GM12878 (cell line): ENCODE data around the gene WWOX. TPM values are rescaled to one million over a fixed set of nuclear protein-coding genes. Genes with fewer than 3 reads are reported as not detected.

Experiments
- ATAC-seq: fragments of 200-7000 bp; cut with Tn5 transposase; 3 replicates; pipeline ENCODE4 v1.9.1; 2020; ENCODE audit warnings: mild to moderate bottlenecking, moderate library complexity
- BruUV-seq: library from RNA; stranded (reverse); fragments of 400-500 nt; replicated peaks from 2 replicates; lab custom pipeline; 2021; lab: Mats Ljungman, UMichigan
- CTCF ChIA-PET: fragments of 300-600 bp; sonication (Branson Sonifier 250); formaldehyde crosslinking; extraction: SDS; loops from one replicate; lab custom pipeline; 2021; ENCODE audit warnings: inconsistent platforms; lab: Yijun Ruan, JAX
- POLR2A ChIA-PET: fragments of 350-600 bp; formaldehyde crosslinking; extraction: SDS; loops from one replicate; lab custom pipeline; 2021; ENCODE audit warnings: inconsistent platforms; lab: Charles Lee
- RAD21 ChIA-PET: fragments of 300-600 bp; sonication (Branson Sonifier 250); formaldehyde crosslinking; loops from one replicate; lab custom pipeline; 2023; ENCODE audit warnings: antibody characterized with exemption; ENCODE audit not compliant: unreplicated experiment; lab: Charles Lee
- SMC1A ChIA-PET: fragments of 300-600 bp; sonication (Branson Sonifier 250); formaldehyde crosslinking; loops from one replicate; lab custom pipeline; 2023; ENCODE audit not compliant: unreplicated experiment, uncharacterized antibody; lab: Charles Lee
- DNase-seq: peaks from one replicate; pipeline ENCODE4 v3.0.0-alpha.2; 2011; ENCODE audit warnings: low read depth, low spot score
- FAIRE-seq: peaks from 3 replicates; lab custom pipeline; 2011; peaks lifted over from hg19 to GRCh38; lab: Jason Lieb, UNC
- H2AFZ ChIP-seq: 2 replicates; pipeline ENCODE4 v1.6.0; 2011; ENCODE audit warnings: low read depth, low read length, control low read depth; ENCODE audit not compliant: control insufficient read depth
- H3K27ac ChIP-seq: 2 replicates; pipeline ENCODE4 v1.5.1; 2011; ENCODE audit warnings: control low read depth; ENCODE audit not compliant: control insufficient read depth, insufficient read depth
- H3K27me3 ChIP-seq, 2 experiments: replicated peaks in 1 of 2; 2 replicates each; pipeline versions ENCODE4 v1.6.0 to v1.6.1; 2011; ENCODE audit warnings: low read length in 1 of 2; ENCODE audit not compliant: control insufficient read depth in 2 of 2, insufficient read depth in 2 of 2
- H3K36me3 ChIP-seq, 2 experiments: 2 replicates each; pipeline ENCODE4 v1.5.1; 2011; ENCODE audit warnings: low read length in 1 of 2; ENCODE audit not compliant: control insufficient read depth in 2 of 2, insufficient read depth in 2 of 2
- H3K4me1 ChIP-seq: 2 replicates; pipeline ENCODE4 v1.6.1; 2011; ENCODE audit warnings: mild to moderate bottlenecking, low read length, moderate library complexity, mixed read lengths; ENCODE audit not compliant: control insufficient read depth, insufficient read depth
- H3K4me2 ChIP-seq: 2 replicates; pipeline ENCODE4 v1.6.0; 2011; ENCODE audit warnings: control low read depth; ENCODE audit not compliant: control insufficient read depth, insufficient read depth
- H3K4me3 ChIP-seq: fragments of 200-600 bp; sonication (generic); 2 replicates; pipeline ENCODE4 v1.5.1; 2016
- H3K79me2 ChIP-seq: 2 replicates; pipeline ENCODE4 v1.6.0; 2011; ENCODE audit warnings: low read length; ENCODE audit not compliant: control insufficient read depth, insufficient read depth
- H3K9ac ChIP-seq: 2 replicates; pipeline ENCODE4 v1.8.0; 2011; ENCODE audit warnings: low read length, control low read depth, mixed read lengths; ENCODE audit not compliant: control insufficient read depth, insufficient read depth
- H3K9me3 ChIP-seq: replicated peaks from 3 replicates; pipeline ENCODE4 v1.5.1; 2011; ENCODE audit warnings: mild to moderate bottlenecking, low read length; ENCODE audit not compliant: control insufficient read depth, insufficient read depth
- H4K20me1 ChIP-seq: 2 replicates; pipeline ENCODE4 v1.6.0; 2011; ENCODE audit not compliant: control insufficient read depth, insufficient read depth
- BCLAF1 ChIP-seq: fragments of 450-650 bp; IDR thresholded peaks from 2 replicates; pipeline ENCODE4 v1.6.1; 2017; ENCODE audit warnings: antibody characterized with exemption, mild to moderate bottlenecking, moderate library complexity
- BHLHE40 ChIP-seq, 2 experiments: fragments of 450-650 bp in 1 of 2; IDR thresholded peaks; 2 replicates each; pipeline ENCODE4 v1.6.1; 2011 to 2017; ENCODE audit warnings: low read depth in 2 of 2, borderline replicate concordance in 1 of 2, improper control_type of control experiment in 1 of 2, low read length in 1 of 2, mild to moderate bottlenecking in 1 of 2
- BRCA1 ChIP-seq: IDR thresholded peaks from 2 replicates; pipeline ENCODE4 v1.6.1; 2011; ENCODE audit warnings: low read depth, low read length, improper control_type of control experiment
- CBX3 ChIP-seq: fragments of 200-600 bp; sonication (generic); IDR thresholded peaks from 2 replicates; pipeline ENCODE4 v1.6.1; 2016; ENCODE audit warnings: low read depth, borderline replicate concordance
- EGR1 ChIP-seq, 2 experiments: IDR thresholded peaks; 1 replicate in 1 of 2; 2 replicates in 1 of 2; pipeline ENCODE4 v1.6.1; 2011 to 2012; ENCODE audit warnings: low read depth in 2 of 2, low read length in 2 of 2, borderline replicate concordance in 1 of 2, mild to moderate bottlenecking in 1 of 2, moderate library complexity in 1 of 2
- ELK1 ChIP-seq: IDR thresholded peaks from 2 replicates; pipeline ENCODE4 v1.6.1; 2012; ENCODE audit warnings: low read depth, low read length, improper control_type of control experiment
- IRF5 ChIP-seq: fragments of 450-650 bp; IDR thresholded peaks from 2 replicates; pipeline ENCODE4 v1.6.1; 2017; ENCODE audit warnings: borderline replicate concordance
- MXI1 ChIP-seq: fragments of 150-350 bp; IDR thresholded peaks from 2 replicates; pipeline ENCODE4 v1.6.1; 2011; ENCODE audit warnings: low read depth, mild to moderate bottlenecking, inconsistent platforms, low read length, improper control_type of control experiment
- POLR2A ChIP-seq: IDR thresholded peaks from 2 replicates; pipeline ENCODE4 v1.6.1; 2011; ENCODE audit warnings: low read depth, mild to moderate bottlenecking, low read length
- POLR2AphosphoS2 ChIP-seq: IDR thresholded peaks from 2 replicates; pipeline ENCODE4 v1.6.1; 2011; ENCODE audit warnings: low read depth, mild to moderate bottlenecking, low read length, improper control_type of control experiment, moderate library complexity
- RCOR1 ChIP-seq: conservative IDR thresholded peaks from 2 replicates; pipeline ENCODE4 v1.6.1; 2012; ENCODE audit warnings: low read depth, low read length, improper control_type of control experiment
- SIX5 ChIP-seq: IDR thresholded peaks from 2 replicates; pipeline ENCODE4 v1.6.1; 2011; ENCODE audit warnings: mild to moderate bottlenecking, low read depth, low read length, moderate library complexity; ENCODE audit not compliant: severe bottlenecking
- TBL1XR1 ChIP-seq: IDR thresholded peaks from 2 replicates; pipeline ENCODE4 v1.6.1; 2012; ENCODE audit warnings: low read depth, low read length, improper control_type of control experiment
- ZBTB33 ChIP-seq: fragments of 450-650 bp; IDR thresholded peaks from 2 replicates; pipeline ENCODE4 v1.6.1; 2017; ENCODE audit warnings: mild to moderate bottlenecking
- ZNF217 ChIP-seq: fragments of 450-650 bp; IDR thresholded peaks from 2 replicates; pipeline ENCODE4 v1.6.1; 2017; ENCODE audit warnings: antibody characterized with exemption, mild to moderate bottlenecking
- ZNF24 ChIP-seq: fragments of 450-650 bp; IDR thresholded peaks from 2 replicates; pipeline ENCODE4 v1.6.1; 2017; ENCODE audit warnings: antibody characterized with exemption, mild to moderate bottlenecking
- WGBS: methylation state at CpG from one replicate; pipeline ENCODE4 v1.1.6; 2016; ENCODE audit warnings: low lambda C conversion rate; ENCODE audit not compliant: insufficient replicate concordance, insufficient coverage; ENCODE audit errors: missing lambda C conversion rate; 5-methylcytosine and 5-hydroxymethylcytosine counted together
- in situ Hi-C: fragments of 300-500 bp; cut with MboI; formaldehyde crosslinking; loops from 9 replicates; pipeline ENCODE4 v1.14.3; 2018; ENCODE audit warnings: mixed read lengths
- intact Hi-C: fragments of 100-400 bp; cut with micrococcal nuclease; formaldehyde crosslinking; loops from one replicate; pipeline ENCODE4 v1.14.2; 2022; ENCODE audit not compliant: unreplicated experiment
- polyA plus RNA-seq, 11 experiments: library from polyadenylated mRNA; depleted of rRNA in 4 of 11; unstranded in 6 of 11; stranded (reverse) in 5 of 11; fragments of >200 nt; fragmentation: Nextera tagmentation in 4 of 11; fragmentation: Illumina TruSeq in 1 of 11; extraction: Ambion mirVana in 4 of 11; extraction: Trizol in 1 of 11; gene quantifications; 1 replicate in 1 of 11; 2 replicates in 10 of 11; pipeline versions ENCODE4 v1.2.1 to v1.2.3, GENCODE V29; 2011 to 2016; ENCODE audit warnings: inconsistent platforms in 2 of 11, missing spikeins in 2 of 11, low read depth in 1 of 11
- total RNA-seq, 4 experiments: library from RNA; depleted of rRNA in 3 of 4; stranded (reverse); fragments of >200 nt in 3 of 4; fragmentation: Illumina TruSeq in 1 of 4; extraction: Trizol in 1 of 4; gene quantifications; 2 replicates each; pipeline versions ENCODE4 v1.2.1 to v1.2.3, GENCODE V29; 2013 to 2021

The WWOX gene
- total and polyA plus RNA-seq, 10 of the 15 experiments (the other 5 are each of a cell fraction or from before 2014, with no cell fraction given), result 2.8 to 24.4 (median 17.8) TPM

GRCh38 chr16:78744099-78744498 is 644.6 kb downstream of the WWOX start:
- ChIA-PET POLR2A (interaction anchor here (0.7 kb wide), 1 partner anchor 219 kb away, joined by 4 read pairs; no protein-coding TSS in a partner anchor), RAD21 (no interaction called here), SMC1A (interaction anchor here (0.6 kb wide), 1 partner anchor 58 kb away, joined by 3 read pairs; no protein-coding TSS in a partner anchor)
- no TSS peak for BruUV-seq
- Histone ChIP-seq H3K27ac (no peak overlapping the region), H3K79me2 (no peaks in the 10 kb centered on the region), H3K9me3 (no peaks in the 10 kb centered on the region), H3K27me3 (0 out of 4 replicates have a peak, but pooled peaks cover 0 to 3% of the 10 kb centered on the region in 2 experiments), H3K9ac (no peak overlapping the region), H3K4me3 (no peak overlapping the region), H3K36me3 (no peaks in the 10 kb centered on the region)
- ATAC-seq, result no peak
- intact Hi-C loops, result no loop called here
- in situ Hi-C loops, result no loop called here
- TF ChIP-seq POLR2A (no peak), EGR1 (IDR thresholded peaks at IDR 0.05; ENCODE audit: borderline replicate concordance in 1 of 2, low read depth in 2 of 2, low read length in 2 of 2) (no peak), POLR2AphosphoS2 (no peak), SIX5 (no peak), BCLAF1 (no peak), ELK1 (no peak), RCOR1 (no peak), CBX3 (no peak), MXI1 (no peak), BRCA1 (no peak), BHLHE40 (IDR thresholded peaks at IDR 0.05; ENCODE audit: borderline replicate concordance in 1 of 2, low read depth in 2 of 2, low read length in 1 of 2) (no peak), IRF5 (no peak), ZBTB33 (no peak), TBL1XR1 (no peak), ZNF24 (no peak), ZNF217 (no peak)
- TF ChIP-seq, all 136 proteins: peak for 0
- no peaks in the 10 kb centered on the region for H4K20me1 ChIP-seq
- FAIRE-seq (no peak), DNase-seq (no peak)
- H2AFZ ChIP-seq, result no peak overlapping the region
- CTCF ChIA-PET, result no interaction called here
- H3K4me2 ChIP-seq, result no peak overlapping the region
- peaks cover 15% of the 10 kb centered on the region for H3K4me1 ChIP-seq
- WGBS, result 84% methylated on average over 4 of the region's 5 CpGs
